GM12878 (cell line): ENCODE results near the gene TOP1. TPM values are rescaled to one million over a fixed set of nuclear protein-coding genes. Genes with fewer than 3 reads are reported as not detected.

ENCODE experiments used
- ATAC-seq: fragments of 200-7000 bp; cut with Tn5 transposase; 3 replicates; pipeline ENCODE4 v1.9.1; 2020; ENCODE audit warnings: mild to moderate bottlenecking, moderate library complexity
- BruUV-seq: library from RNA; stranded (reverse); fragments of 400-500 nt; replicated peaks from 2 replicates; lab custom pipeline; 2021; lab: Mats Ljungman, UMichigan
- CTCF ChIA-PET: fragments of 300-600 bp; sonication (Branson Sonifier 250); formaldehyde crosslinking; extraction: SDS; loops from one replicate; lab custom pipeline; 2021; ENCODE audit warnings: inconsistent platforms; lab: Yijun Ruan, JAX
- POLR2A ChIA-PET: fragments of 350-600 bp; formaldehyde crosslinking; extraction: SDS; loops from one replicate; lab custom pipeline; 2021; ENCODE audit warnings: inconsistent platforms; lab: Charles Lee
- RAD21 ChIA-PET: fragments of 300-600 bp; sonication (Branson Sonifier 250); formaldehyde crosslinking; loops from one replicate; lab custom pipeline; 2023; ENCODE audit warnings: antibody characterized with exemption; ENCODE audit not compliant: unreplicated experiment; lab: Charles Lee
- SMC1A ChIA-PET: fragments of 300-600 bp; sonication (Branson Sonifier 250); formaldehyde crosslinking; loops from one replicate; lab custom pipeline; 2023; ENCODE audit not compliant: unreplicated experiment, uncharacterized antibody; lab: Charles Lee
- DNase-seq: peaks from one replicate; pipeline ENCODE4 v3.0.0-alpha.2; 2011; ENCODE audit warnings: low read depth, low spot score
- FAIRE-seq: peaks from 3 replicates; lab custom pipeline; 2011; peaks lifted over from hg19 to GRCh38; lab: Jason Lieb, UNC
- H2AFZ ChIP-seq: 2 replicates; pipeline ENCODE4 v1.6.0; 2011; ENCODE audit warnings: low read depth, low read length, control low read depth; ENCODE audit not compliant: control insufficient read depth
- H3K27ac ChIP-seq: 2 replicates; pipeline ENCODE4 v1.5.1; 2011; ENCODE audit warnings: control low read depth; ENCODE audit not compliant: control insufficient read depth, insufficient read depth
- H3K27me3 ChIP-seq, 2 experiments: replicated peaks in 1 of 2; 2 replicates each; pipeline versions ENCODE4 v1.6.0 to v1.6.1; 2011; ENCODE audit warnings: low read length in 1 of 2; ENCODE audit not compliant: control insufficient read depth in 2 of 2, insufficient read depth in 2 of 2
- H3K36me3 ChIP-seq, 2 experiments: 2 replicates each; pipeline ENCODE4 v1.5.1; 2011; ENCODE audit warnings: low read length in 1 of 2; ENCODE audit not compliant: control insufficient read depth in 2 of 2, insufficient read depth in 2 of 2
- H3K4me1 ChIP-seq: 2 replicates; pipeline ENCODE4 v1.6.1; 2011; ENCODE audit warnings: mild to moderate bottlenecking, low read length, moderate library complexity, mixed read lengths; ENCODE audit not compliant: control insufficient read depth, insufficient read depth
- H3K4me2 ChIP-seq: 2 replicates; pipeline ENCODE4 v1.6.0; 2011; ENCODE audit warnings: control low read depth; ENCODE audit not compliant: control insufficient read depth, insufficient read depth
- H3K4me3 ChIP-seq: fragments of 200-600 bp; sonication (generic); 2 replicates; pipeline ENCODE4 v1.5.1; 2016
- H3K79me2 ChIP-seq: 2 replicates; pipeline ENCODE4 v1.6.0; 2011; ENCODE audit warnings: low read length; ENCODE audit not compliant: control insufficient read depth, insufficient read depth
- H3K9ac ChIP-seq: 2 replicates; pipeline ENCODE4 v1.8.0; 2011; ENCODE audit warnings: low read length, control low read depth, mixed read lengths; ENCODE audit not compliant: control insufficient read depth, insufficient read depth
- H3K9me3 ChIP-seq: replicated peaks from 3 replicates; pipeline ENCODE4 v1.5.1; 2011; ENCODE audit warnings: mild to moderate bottlenecking, low read length; ENCODE audit not compliant: control insufficient read depth, insufficient read depth
- H4K20me1 ChIP-seq: 2 replicates; pipeline ENCODE4 v1.6.0; 2011; ENCODE audit not compliant: control insufficient read depth, insufficient read depth
- BHLHE40 ChIP-seq, 2 experiments: fragments of 450-650 bp in 1 of 2; IDR thresholded peaks; 2 replicates each; pipeline ENCODE4 v1.6.1; 2011 to 2017; ENCODE audit warnings: low read depth in 2 of 2, borderline replicate concordance in 1 of 2, improper control_type of control experiment in 1 of 2, low read length in 1 of 2, mild to moderate bottlenecking in 1 of 2
- BMI1 ChIP-seq: fragments of 450-650 bp; IDR thresholded peaks from 2 replicates; pipeline ENCODE4 v1.6.1; 2016; ENCODE audit warnings: mild to moderate bottlenecking, moderate library complexity, borderline replicate concordance
- CHD1 ChIP-seq: IDR thresholded peaks from 2 replicates; pipeline ENCODE4 v1.6.1; 2012; ENCODE audit warnings: low read depth, low read length, improper control_type of control experiment
- EZH2 ChIP-seq: IDR thresholded peaks from 2 replicates; pipeline ENCODE4 v1.6.1; 2012; ENCODE audit warnings: low read depth, mild to moderate bottlenecking, control low read depth, inconsistent platforms, low read length, borderline replicate concordance; ENCODE audit not compliant: control insufficient read depth
- HDAC6 ChIP-seq: fragments of 200-600 bp; sonication (generic); IDR thresholded peaks from one replicate; pipeline ENCODE4 v1.8.0; 2017; ENCODE audit warnings: antibody characterized with exemption; ENCODE audit not compliant: unreplicated experiment
- MEF2A ChIP-seq: IDR thresholded peaks from 2 replicates; pipeline ENCODE4 v1.6.1; 2011; ENCODE audit warnings: low read depth, mild to moderate bottlenecking, low read length, moderate library complexity; ENCODE audit not compliant: insufficient read depth
- NFYA ChIP-seq: IDR thresholded peaks from 2 replicates; pipeline ENCODE4 v1.6.1; 2011; ENCODE audit warnings: low read depth, mild to moderate bottlenecking, low read length, improper control_type of control experiment, borderline replicate concordance
- RAD21 ChIP-seq: IDR thresholded peaks from 2 replicates; pipeline ENCODE4 v1.6.1; 2011; ENCODE audit warnings: mild to moderate bottlenecking, low read depth, low read length, moderate library complexity; ENCODE audit not compliant: insufficient read depth
- SIN3A ChIP-seq: IDR thresholded peaks from 2 replicates; pipeline ENCODE4 v1.6.1; 2012; ENCODE audit warnings: low read depth, low read length, improper control_type of control experiment
- SIX5 ChIP-seq: IDR thresholded peaks from 2 replicates; pipeline ENCODE4 v1.6.1; 2011; ENCODE audit warnings: mild to moderate bottlenecking, low read depth, low read length, moderate library complexity; ENCODE audit not compliant: severe bottlenecking
- SMARCA5 ChIP-seq: fragments of 450-650 bp; IDR thresholded peaks from 2 replicates; pipeline ENCODE4 v1.6.1; 2017; ENCODE audit warnings: mild to moderate bottlenecking
- TAF1 ChIP-seq: IDR thresholded peaks from 2 replicates; pipeline ENCODE4 v1.6.1; 2011; ENCODE audit warnings: mild to moderate bottlenecking, low read depth, low read length, borderline replicate concordance
- ZNF207 ChIP-seq: fragments of 450-650 bp; IDR thresholded peaks from 2 replicates; pipeline ENCODE4 v1.6.1; 2014; ENCODE audit warnings: antibody characterized with exemption, mild to moderate bottlenecking, borderline replicate concordance
- ZNF622 ChIP-seq: fragments of 450-650 bp; IDR thresholded peaks from 2 replicates; pipeline ENCODE4 v1.6.1; 2017; ENCODE audit warnings: mild to moderate bottlenecking, inconsistent platforms
- ZZZ3 ChIP-seq: IDR thresholded peaks from 2 replicates; pipeline ENCODE4 v1.6.1; 2011; ENCODE audit warnings: low read depth; ENCODE audit not compliant: control insufficient read depth, insufficient read length
- WGBS: methylation state at CpG from one replicate; pipeline ENCODE4 v1.1.6; 2016; ENCODE audit warnings: low lambda C conversion rate; ENCODE audit not compliant: insufficient replicate concordance, insufficient coverage; ENCODE audit errors: missing lambda C conversion rate; 5-methylcytosine and 5-hydroxymethylcytosine counted together
- in situ Hi-C: fragments of 300-500 bp; cut with MboI; formaldehyde crosslinking; loops from 9 replicates; pipeline ENCODE4 v1.14.3; 2018; ENCODE audit warnings: mixed read lengths
- intact Hi-C: fragments of 100-400 bp; cut with micrococcal nuclease; formaldehyde crosslinking; loops from one replicate; pipeline ENCODE4 v1.14.2; 2022; ENCODE audit not compliant: unreplicated experiment
- polyA plus RNA-seq, 11 experiments: library from polyadenylated mRNA; depleted of rRNA in 4 of 11; unstranded in 6 of 11; stranded (reverse) in 5 of 11; fragments of >200 nt; fragmentation: Nextera tagmentation in 4 of 11; fragmentation: Illumina TruSeq in 1 of 11; extraction: Ambion mirVana in 4 of 11; extraction: Trizol in 1 of 11; gene quantifications; 1 replicate in 1 of 11; 2 replicates in 10 of 11; pipeline versions ENCODE4 v1.2.1 to v1.2.3, GENCODE V29; 2011 to 2016; ENCODE audit warnings: inconsistent platforms in 2 of 11, missing spikeins in 2 of 11, low read depth in 1 of 11
- total RNA-seq, 4 experiments: library from RNA; depleted of rRNA in 3 of 4; stranded (reverse); fragments of >200 nt in 3 of 4; fragmentation: Illumina TruSeq in 1 of 4; extraction: Trizol in 1 of 4; gene quantifications; 2 replicates each; pipeline versions ENCODE4 v1.2.1 to v1.2.3, GENCODE V29; 2013 to 2021
- TF ChIP-seq, protein P1 (sequence below): fragments of 450-650 bp; IDR thresholded peaks from 2 replicates; pipeline ENCODE4 v1.6.1; 2017; ENCODE audit warnings: low read depth, mild to moderate bottlenecking, moderate library complexity
- TF ChIP-seq, protein P2 (sequence below): fragments of 450-650 bp; IDR thresholded peaks from 2 replicates; pipeline ENCODE4 v1.6.1; 2017; ENCODE audit warnings: antibody characterized with exemption, mild to moderate bottlenecking, moderate library complexity
- TF ChIP-seq, protein P3 (sequence below): IDR thresholded peaks from 2 replicates; pipeline ENCODE4 v1.6.1; 2011; ENCODE audit warnings: borderline replicate concordance, low read depth, mild to moderate bottlenecking, moderate library complexity, mixed read lengths, low read length; ENCODE audit not compliant: insufficient read depth; ENCODE audit errors: extremely low read length

Gene TOP1
- total and polyA plus RNA-seq, 10 of the 15 experiments (the other 5 are each of a cell fraction or from before 2014, with no cell fraction given) = 21.5 to 128 (median 47.3) TPM

DNA sequence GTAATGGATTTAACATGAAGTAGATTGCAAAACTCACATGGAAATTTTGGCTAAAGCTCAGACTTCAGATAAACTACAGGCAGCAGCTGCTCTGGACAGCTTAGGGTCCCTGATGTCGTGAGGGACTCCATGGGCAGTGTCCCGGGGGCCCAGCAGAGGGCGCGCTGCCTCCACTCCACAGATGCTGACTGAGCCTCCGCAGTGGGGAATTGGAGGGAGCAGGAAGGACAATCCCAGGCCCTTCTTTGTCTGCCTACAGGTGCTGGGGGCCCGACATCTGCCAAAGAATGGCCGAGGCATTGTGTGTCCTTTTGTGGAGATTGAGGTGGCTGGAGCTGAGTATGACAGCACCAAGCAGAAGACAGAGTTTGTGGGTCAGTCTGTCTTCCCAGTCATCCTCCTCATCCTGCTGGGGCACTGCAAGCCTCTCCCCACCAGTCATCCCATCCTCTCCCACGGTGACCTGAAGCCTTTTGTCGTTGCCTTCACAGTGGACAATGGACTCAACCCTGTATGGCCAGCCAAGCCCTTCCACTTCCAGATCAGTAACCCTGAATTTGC lies 144.6 kb downstream of the TOP1 start:
- intact Hi-C loops (loop anchor here (1.0 to 2.0 kb wide), 3 partner anchors 59 to 204 kb away; partner anchors contain the start of gene LPIN3), in situ Hi-C loops (loop anchor here (5.0 kb wide), 2 partner anchors 59 to 169 kb away; partner anchors contain the start of gene LPIN3)
- Histone ChIP-seq H3K9me3 (no peaks in the 10 kb centered on the region), H4K20me1 (no peaks in the 10 kb centered on the region; the same call in 1 of the 2 replicates), H3K4me1 (no peaks in the 10 kb centered on the region), H3K27me3 (no peaks in the 10 kb centered on the region), H2AFZ (no peak overlapping the region), H3K36me3 (peaks cover 42 to 46% of the 10 kb centered on the region in 2 experiments; a peak in 3 of 4 replicates), H3K4me3 (no peak overlapping the region), H3K9ac (no peak overlapping the region), H3K79me2 (no peaks in the 10 kb centered on the region), H3K27ac (no peak overlapping the region), H3K4me2 (no peak overlapping the region)
- FAIRE-seq (peak; percentile 73), DNase-seq (no peak), ATAC-seq (peak; percentile 97)
- no TSS peak for BruUV-seq
- ChIA-PET SMC1A (interaction anchor here (0.6 to 4.4 kb wide), 13 partner anchors 16 to 171 kb away, joined by 3 to 29 read pairs (median 5); partner anchors contain the start of genes LPIN3 and PLCG1), CTCF (interaction anchor here (0.6 to 3.7 kb wide), 29 partner anchors 9 to 238 kb away, joined by 3 to 52 read pairs (median 4); partner anchors contain the start of genes LPIN3 and PLCG1), RAD21 (interaction anchor here (0.6 to 2.2 kb wide), 14 partner anchors 13 to 204 kb away, joined by 3 to 25 read pairs (median 5); partner anchors contain the start of gene LPIN3), POLR2A (interaction anchor here (1.0 to 1.1 kb wide), 3 partner anchors 38 to 205 kb away, joined by 3 to 4 read pairs (median 3); no protein-coding TSS in a partner anchor)
- 13% methylated on average over 9 of the region's 9 CpGs for WGBS
- no peak for TF ChIP-seq MEF2A
- TF ChIP-seq, protein P1, sequence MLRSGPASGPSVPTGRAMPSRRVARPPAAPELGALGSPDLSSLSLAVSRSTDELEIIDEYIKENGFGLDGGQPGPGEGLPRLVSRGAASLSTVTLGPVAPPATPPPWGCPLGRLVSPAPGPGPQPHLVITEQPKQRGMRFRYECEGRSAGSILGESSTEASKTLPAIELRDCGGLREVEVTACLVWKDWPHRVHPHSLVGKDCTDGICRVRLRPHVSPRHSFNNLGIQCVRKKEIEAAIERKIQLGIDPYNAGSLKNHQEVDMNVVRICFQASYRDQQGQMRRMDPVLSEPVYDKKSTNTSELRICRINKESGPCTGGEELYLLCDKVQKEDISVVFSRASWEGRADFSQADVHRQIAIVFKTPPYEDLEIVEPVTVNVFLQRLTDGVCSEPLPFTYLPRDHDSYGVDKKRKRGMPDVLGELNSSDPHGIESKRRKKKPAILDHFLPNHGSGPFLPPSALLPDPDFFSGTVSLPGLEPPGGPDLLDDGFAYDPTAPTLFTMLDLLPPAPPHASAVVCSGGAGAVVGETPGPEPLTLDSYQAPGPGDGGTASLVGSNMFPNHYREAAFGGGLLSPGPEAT = no peak
- no peak for TF ChIP-seq ZNF622
- no peak for TF ChIP-seq TAF1
- TF ChIP-seq, protein P2, sequence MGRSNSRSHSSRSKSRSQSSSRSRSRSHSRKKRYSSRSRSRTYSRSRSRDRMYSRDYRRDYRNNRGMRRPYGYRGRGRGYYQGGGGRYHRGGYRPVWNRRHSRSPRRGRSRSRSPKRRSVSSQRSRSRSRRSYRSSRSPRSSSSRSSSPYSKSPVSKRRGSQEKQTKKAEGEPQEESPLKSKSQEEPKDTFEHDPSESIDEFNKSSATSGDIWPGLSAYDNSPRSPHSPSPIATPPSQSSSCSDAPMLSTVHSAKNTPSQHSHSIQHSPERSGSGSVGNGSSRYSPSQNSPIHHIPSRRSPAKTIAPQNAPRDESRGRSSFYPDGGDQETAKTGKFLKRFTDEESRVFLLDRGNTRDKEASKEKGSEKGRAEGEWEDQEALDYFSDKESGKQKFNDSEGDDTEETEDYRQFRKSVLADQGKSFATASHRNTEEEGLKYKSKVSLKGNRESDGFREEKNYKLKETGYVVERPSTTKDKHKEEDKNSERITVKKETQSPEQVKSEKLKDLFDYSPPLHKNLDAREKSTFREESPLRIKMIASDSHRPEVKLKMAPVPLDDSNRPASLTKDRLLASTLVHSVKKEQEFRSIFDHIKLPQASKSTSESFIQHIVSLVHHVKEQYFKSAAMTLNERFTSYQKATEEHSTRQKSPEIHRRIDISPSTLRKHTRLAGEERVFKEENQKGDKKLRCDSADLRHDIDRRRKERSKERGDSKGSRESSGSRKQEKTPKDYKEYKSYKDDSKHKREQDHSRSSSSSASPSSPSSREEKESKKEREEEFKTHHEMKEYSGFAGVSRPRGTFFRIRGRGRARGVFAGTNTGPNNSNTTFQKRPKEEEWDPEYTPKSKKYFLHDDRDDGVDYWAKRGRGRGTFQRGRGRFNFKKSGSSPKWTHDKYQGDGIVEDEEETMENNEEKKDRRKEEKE = no peak
- TF ChIP-seq CHD1 = no peak
- no peak for TF ChIP-seq ZZZ3
- no peak for TF ChIP-seq ZNF207
- TF ChIP-seq, protein P3, sequence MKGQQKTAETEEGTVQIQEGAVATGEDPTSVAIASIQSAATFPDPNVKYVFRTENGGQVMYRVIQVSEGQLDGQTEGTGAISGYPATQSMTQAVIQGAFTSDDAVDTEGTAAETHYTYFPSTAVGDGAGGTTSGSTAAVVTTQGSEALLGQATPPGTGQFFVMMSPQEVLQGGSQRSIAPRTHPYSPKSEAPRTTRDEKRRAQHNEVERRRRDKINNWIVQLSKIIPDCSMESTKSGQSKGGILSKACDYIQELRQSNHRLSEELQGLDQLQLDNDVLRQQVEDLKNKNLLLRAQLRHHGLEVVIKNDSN = no peak
- TF ChIP-seq RAD21 = peak; percentile 90
- no peak for TF ChIP-seq SIN3A
- no peak for TF ChIP-seq EZH2
- TF ChIP-seq SMARCA5 = no peak
- no peak for TF ChIP-seq SIX5
- 0 out of 4 replicates have a peak, but pooled peaks of 1 of the 2 experiments have one; percentile 31 for TF ChIP-seq BHLHE40 (IDR thresholded peaks at IDR 0.05; ENCODE audit: borderline replicate concordance in 1 of 2, low read depth in 2 of 2, low read length in 1 of 2)
- TF ChIP-seq BMI1 = no peak
- no peak for TF ChIP-seq HDAC6
- no peak for TF ChIP-seq NFYA
